HG03354 (cell line): ENCODE data around the gene HGD.

Source experiments
- ATAC-seq: cut with Tn5 transposase; IDR thresholded peaks from one replicate; pipeline ENCODE4 v1.9.1; 2021; ENCODE audit warnings: mild to moderate bottlenecking; ENCODE audit not compliant: unreplicated experiment, poor library complexity, severe bottlenecking

The HGD gene

GRCh38 chr3:120596853-120597223 is 85.2 kb downstream of the HGD start:
- no peak for ATAC-seq

GRCh38 chr3:120596116-120596852 is 85.8 kb downstream of the HGD start, which contains the start of gene NDUFB4:
Gene NDUFB4 (plus strand): TSS chr3:120596336. CDS start chr3:120596360, 24 bp downstream.
- peak; percentile 95 for ATAC-seq

- no peak for ATAC-seq
These were observed 86.3 kb downstream of the HGD start for GRCh38 chr3:120595788-120596115.

- no peak for ATAC-seq
These were observed 94.6 kb downstream of the HGD start for GRCh38 chr3:120587332-120587975.
